Calu3 (cell line): ENCODE measurements around the gene ATG4A. TPM values are rescaled to one million over a fixed set of nuclear protein-coding genes. Genes with fewer than 3 reads are reported as not detected.

ENCODE experiments used
- BruUV-seq: library from RNA; stranded (reverse); fragments of 400-500 nt; replicated peaks from 2 replicates; lab custom pipeline; 2021; lab: Mats Ljungman, UMichigan
- CTCF ChIA-PET: fragments of 300-600 bp; sonication (Branson Sonifier 250); formaldehyde crosslinking; loops from one replicate; lab custom pipeline; 2022; ENCODE audit warnings: antibody characterized with exemption; lab: Charles Lee
- DNase-seq: peaks from one replicate; pipeline ENCODE4 v3.0.0; 2022
- H3K27ac Mint-ChIP-seq: one replicate; pipeline ENCODE4 v1.8.0; 2022; ENCODE audit warnings: mixed read lengths; ENCODE audit not compliant: unreplicated experiment
- H3K27me3 Mint-ChIP-seq: one replicate; pipeline ENCODE4 v1.8.0; 2022; ENCODE audit warnings: mixed read lengths; ENCODE audit not compliant: unreplicated experiment
- H3K36me3 Mint-ChIP-seq: one replicate; pipeline ENCODE4 v1.8.0; 2022; ENCODE audit warnings: mild to moderate bottlenecking, moderate library complexity, mixed read lengths; ENCODE audit not compliant: insufficient read depth, unreplicated experiment
- H3K4me1 Mint-ChIP-seq: one replicate; pipeline ENCODE4 v1.8.0; 2022; ENCODE audit warnings: mild to moderate bottlenecking, low read depth, mixed read lengths; ENCODE audit not compliant: unreplicated experiment
- H3K4me3 Mint-ChIP-seq: one replicate; pipeline ENCODE4 v1.8.0; 2022; ENCODE audit warnings: mild to moderate bottlenecking, low read depth, moderate library complexity, mixed read lengths; ENCODE audit not compliant: unreplicated experiment
- H3K9me3 Mint-ChIP-seq: one replicate; pipeline ENCODE4 v1.8.0; 2022; ENCODE audit warnings: low read depth, mixed read lengths; ENCODE audit not compliant: unreplicated experiment
- intact Hi-C: fragments of 100-400 bp; cut with micrococcal nuclease; formaldehyde crosslinking; loops from one replicate; pipeline ENCODE4 v1.10.0; 2022; ENCODE audit not compliant: unreplicated experiment
- total RNA-seq: library from RNA; stranded (reverse); gene quantifications from 2 replicates; pipeline ENCODE4 v1.2.3, GENCODE V29; 2022
- TF ChIP-seq, protein P1 (sequence below): fragments of 200-600 bp; IDR thresholded peaks from one replicate; pipeline ENCODE4 v1.8.0; 2022; ENCODE audit warnings: antibody characterized with exemption; ENCODE audit not compliant: unreplicated experiment

ATG4A gene
- total RNA-seq, 1 experiment from 2014 or later = 9.8 TPM

- BruUV-seq = no TSS peak
These were observed 106.8 kb downstream of the ATG4A start for GRCh38 chrX:108198420-108198819.

DNA sequence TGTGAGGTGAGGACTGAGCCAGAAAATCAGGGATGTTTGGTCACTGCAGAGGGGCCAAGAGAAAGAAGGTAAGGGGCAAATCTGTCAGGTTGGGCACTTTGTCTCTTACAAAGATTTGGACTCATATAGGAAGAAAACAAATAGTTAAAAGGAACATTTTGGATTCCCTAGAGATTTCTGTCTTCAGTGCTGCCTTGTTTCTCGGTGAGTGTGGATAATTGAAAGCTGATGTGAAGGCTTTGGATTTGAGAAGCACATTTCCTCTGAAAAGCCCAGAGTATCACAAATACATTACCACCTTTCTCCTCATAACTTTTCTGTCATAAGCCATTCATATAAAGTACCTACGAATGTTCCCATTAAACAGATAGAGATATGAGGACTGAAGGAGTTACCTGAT lies 107.5 kb downstream of the ATG4A start:
- no TSS peak for BruUV-seq
- H3K36me3 Mint-ChIP-seq = no peaks in the 10 kb centered on the region
- TF ChIP-seq, protein P1, sequence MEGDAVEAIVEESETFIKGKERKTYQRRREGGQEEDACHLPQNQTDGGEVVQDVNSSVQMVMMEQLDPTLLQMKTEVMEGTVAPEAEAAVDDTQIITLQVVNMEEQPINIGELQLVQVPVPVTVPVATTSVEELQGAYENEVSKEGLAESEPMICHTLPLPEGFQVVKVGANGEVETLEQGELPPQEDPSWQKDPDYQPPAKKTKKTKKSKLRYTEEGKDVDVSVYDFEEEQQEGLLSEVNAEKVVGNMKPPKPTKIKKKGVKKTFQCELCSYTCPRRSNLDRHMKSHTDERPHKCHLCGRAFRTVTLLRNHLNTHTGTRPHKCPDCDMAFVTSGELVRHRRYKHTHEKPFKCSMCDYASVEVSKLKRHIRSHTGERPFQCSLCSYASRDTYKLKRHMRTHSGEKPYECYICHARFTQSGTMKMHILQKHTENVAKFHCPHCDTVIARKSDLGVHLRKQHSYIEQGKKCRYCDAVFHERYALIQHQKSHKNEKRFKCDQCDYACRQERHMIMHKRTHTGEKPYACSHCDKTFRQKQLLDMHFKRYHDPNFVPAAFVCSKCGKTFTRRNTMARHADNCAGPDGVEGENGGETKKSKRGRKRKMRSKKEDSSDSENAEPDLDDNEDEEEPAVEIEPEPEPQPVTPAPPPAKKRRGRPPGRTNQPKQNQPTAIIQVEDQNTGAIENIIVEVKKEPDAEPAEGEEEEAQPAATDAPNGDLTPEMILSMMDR = no peak
- CTCF ChIA-PET = no interaction called here
- no peak overlapping the region for H3K27ac Mint-ChIP-seq
- no peak overlapping the region for H3K4me3 Mint-ChIP-seq
- H3K9me3 Mint-ChIP-seq = no peaks in the 10 kb centered on the region
- no peak for DNase-seq
- peaks cover 9% of the 10 kb centered on the region for H3K27me3 Mint-ChIP-seq
- intact Hi-C loops = loop anchor here (1.0 to 10.0 kb wide), 3 partner anchors 338 to 1278 kb away; no protein-coding TSS in a partner anchor
- no peaks in the 10 kb centered on the region for H3K4me1 Mint-ChIP-seq

More at GRCh38 chrX:108198420-108198819, 106.8 kb downstream of the ATG4A start:
- H3K27ac Mint-ChIP-seq = no peak overlapping the region
- H3K4me1 Mint-ChIP-seq = no peaks in the 10 kb centered on the region
- peaks cover 9% of the 10 kb centered on the region for H3K27me3 Mint-ChIP-seq
- intact Hi-C loops = loop anchor here (5.0 to 10.0 kb wide), 2 partner anchors 1186 to 1279 kb away; no protein-coding TSS in a partner anchor
- H3K9me3 Mint-ChIP-seq = no peaks in the 10 kb centered on the region
- no peaks in the 10 kb centered on the region for H3K36me3 Mint-ChIP-seq
- no peak for DNase-seq
- TF ChIP-seq, protein P1 = no peak
- CTCF ChIA-PET = no interaction called here
- no peak overlapping the region for H3K4me3 Mint-ChIP-seq

DNA sequence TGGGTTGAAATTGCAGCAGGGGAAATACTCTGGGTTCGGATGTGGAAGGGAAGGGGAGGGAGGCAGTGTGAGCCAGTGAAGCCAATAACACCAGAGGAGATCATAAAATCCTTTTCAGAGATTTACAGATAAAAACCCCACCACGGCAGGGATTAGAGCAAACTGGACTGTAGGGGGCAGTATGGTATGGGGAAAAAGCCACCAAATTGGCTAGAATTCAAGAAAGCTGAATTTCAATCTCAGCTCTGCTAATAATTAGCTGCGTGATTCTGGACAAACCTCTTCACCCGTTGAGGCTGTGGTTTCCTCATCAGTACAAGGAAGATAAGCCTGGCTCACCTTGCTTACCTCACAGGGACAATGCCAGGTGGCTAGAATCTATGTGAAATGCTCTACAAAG lies 108.1 kb downstream of the ATG4A start:
- Mint-ChIP-seq H3K4me3 (no peak overlapping the region), H3K27ac (no peak overlapping the region), H3K4me1 (no peaks in the 10 kb centered on the region), H3K9me3 (no peaks in the 10 kb centered on the region), H3K36me3 (no peaks in the 10 kb centered on the region), H3K27me3 (peaks cover 15% of the 10 kb centered on the region)
- BruUV-seq = no TSS peak
- intact Hi-C loops = loop anchor here (1.0 to 10.0 kb wide), 3 partner anchors 338 to 1278 kb away; no protein-coding TSS in a partner anchor
- CTCF ChIA-PET = interaction anchor here (0.6 to 1.0 kb wide), 7 partner anchors 15 to 1274 kb away, joined by 3 to 5 read pairs (median 3); partner anchors contain the start of genes ATG4A and PSMD10
- DNase-seq = peak; percentile 63
- TF ChIP-seq, protein P1 = peak; percentile 29

GRCh38 chrX:108203540-108203939 lies 112.0 kb downstream of the ATG4A start:
- Mint-ChIP-seq H3K27ac (no peak overlapping the region), H3K4me1 (no peaks in the 10 kb centered on the region), H3K4me3 (no peak overlapping the region), H3K9me3 (no peaks in the 10 kb centered on the region), H3K27me3 (peaks cover 14% of the 10 kb centered on the region), H3K36me3 (no peaks in the 10 kb centered on the region)
- CTCF ChIA-PET = no interaction called here
- intact Hi-C loops = no loop called here
- no TSS peak for BruUV-seq
- DNase-seq = no peak
- TF ChIP-seq, protein P1 = no peak

Other genes starting within 250 kb of the ATG4A start
- not detected in 2 replicates for gene TEX13B, start 109.4 kb upstream of the ATG4A start, total RNA-seq
- 2.6 and 23.2 TPM in 2 replicates for gene VSIG1, start 46.7 kb upstream of the ATG4A start, total RNA-seq
- gene PSMD10, start 236 bp upstream of the ATG4A start, total RNA-seq = 54.8 and 60.0 TPM in 2 replicates